GM18520 (cell line): ENCODE data around the gene BACH2.
A peak's percentile ranks its signal among the peaks of the same experiment; 100 is the strongest.

Source experiments
- ATAC-seq: cut with Tn5 transposase; IDR thresholded peaks from one replicate; pipeline ENCODE4 v1.9.1; 2021; ENCODE audit not compliant: unreplicated experiment

Gene BACH2

GRCh38 chr6:90162648-90163387, 133.8 kb downstream of the BACH2 start:
- no peak for ATAC-seq

GRCh38 chr6:90160013-90160412, 136.6 kb downstream of the BACH2 start:
- ATAC-seq = no peak

GRCh38 chr6:90159452-90159851, 137.2 kb downstream of the BACH2 start:
- ATAC-seq = no peak

GRCh38 chr6:90158936-90159335, 137.7 kb downstream of the BACH2 start:
- no peak for ATAC-seq

GRCh38 chr6:90157441-90157840, 139.2 kb downstream of the BACH2 start:
- ATAC-seq = no peak

GRCh38 chr6:90156861-90157260, 139.8 kb downstream of the BACH2 start:
- no peak for ATAC-seq

GRCh38 chr6:90154755-90155470, 141.7 kb downstream of the BACH2 start:
- no peak for ATAC-seq

GRCh38 chr6:90151576-90152422, 144.8 kb downstream of the BACH2 start:
- no peak for ATAC-seq

- ATAC-seq = no peak
Measured at GRCh38 chr6:90149280-90149679, 147.4 kb downstream of the BACH2 start.

GRCh38 chr6:90148867-90149266, 147.8 kb downstream of the BACH2 start:
- no peak for ATAC-seq

- no peak for ATAC-seq
Measured at GRCh38 chr6:90146921-90147649, 149.6 kb downstream of the BACH2 start.

GRCh38 chr6:90146024-90146423, 150.6 kb downstream of the BACH2 start:
- ATAC-seq = no peak

GRCh38 chr6:90144928-90145555, 151.6 kb downstream of the BACH2 start:
- no peak for ATAC-seq

- ATAC-seq = peak; percentile 53
Measured at GRCh38 chr6:90144396-90144795, 152.2 kb downstream of the BACH2 start.

GRCh38 chr6:90140683-90141082, 156.0 kb downstream of the BACH2 start:
- no peak for ATAC-seq

- no peak for ATAC-seq
Measured at GRCh38 chr6:90139272-90139817, 157.3 kb downstream of the BACH2 start.

GRCh38 chr6:90136837-90137568, 159.6 kb downstream of the BACH2 start:
- ATAC-seq = no peak

GRCh38 chr6:90136176-90136575, 160.5 kb downstream of the BACH2 start:
- no peak for ATAC-seq

GRCh38 chr6:90135667-90136066, 161.0 kb downstream of the BACH2 start:
- ATAC-seq = no peak
